Naive B cell (primary cell): ENCODE data around the gene CHTF18. TPM values are rescaled to one million over a fixed set of nuclear protein-coding genes. Genes with fewer than 3 reads are reported as not detected.
A peak's percentile ranks its signal among the peaks of the same experiment; 100 is the strongest.
"Not testable (repeated sequence)": the region's sequence is repeated elsewhere in the genome, so short reads cannot be mapped to it uniquely, and the experiment has no call there.

ENCODE experiments used
- ATAC-seq, 2 donors: fragments of 150-1000 bp; cut with Tn5 transposase; 2 replicates each; pipeline ENCODE4 v1.10.0; 2021; ENCODE audit warnings: low read depth in 2 of 2, mild to moderate bottlenecking in 2 of 2, moderate library complexity in 2 of 2
- DNase-seq: peaks from one replicate; pipeline ENCODE4 v3.0.0; 2022
- H3K27ac Mint-ChIP-seq, 6 donors: one replicate each; pipeline ENCODE4 v1.8.0; 2020 to 2022; ENCODE audit warnings: mild to moderate bottlenecking in 6 of 6, mixed read lengths in 6 of 6, moderate library complexity in 5 of 6, inconsistent platforms in 2 of 6
- H3K27me3 Mint-ChIP-seq, 3 donors: one replicate each; pipeline ENCODE4 v1.8.0; 2021 to 2022; ENCODE audit warnings: mixed read lengths in 3 of 3, mild to moderate bottlenecking in 1 of 3
- H3K36me3 Mint-ChIP-seq, 2 donors: one replicate each; pipeline ENCODE4 v1.8.0; 2020 to 2022; ENCODE audit warnings: mixed read lengths in 2 of 2, inconsistent platforms in 1 of 2, mild to moderate bottlenecking in 1 of 2
- H3K4me1 Mint-ChIP-seq, 3 donors: one replicate each; pipeline ENCODE4 v1.8.0; 2020 to 2022; ENCODE audit warnings: mixed read lengths in 3 of 3, inconsistent platforms in 1 of 3, mild to moderate bottlenecking in 1 of 3, moderate library complexity in 1 of 3
- H3K4me3 Mint-ChIP-seq, 8 donors: one replicate each; pipeline ENCODE4 v1.8.0; 2020 to 2022; ENCODE audit warnings: mild to moderate bottlenecking in 8 of 8, mixed read lengths in 8 of 8, moderate library complexity in 8 of 8, inconsistent platforms in 2 of 8
- H3K9me3 Mint-ChIP-seq, 7 donors: one replicate each; pipeline ENCODE4 v1.8.0; 2020 to 2022; ENCODE audit warnings: mixed read lengths in 7 of 7, mild to moderate bottlenecking in 5 of 7, inconsistent platforms in 2 of 7, moderate library complexity in 1 of 7
- polyA plus RNA-seq, 6 donors: library from polyadenylated mRNA; unstranded; fragments of 300-500 nt; fragmentation: Illumina TruSeq; gene quantifications; one replicate each; pipeline ENCODE4 v1.2.3, GENCODE V29; 2021; ENCODE audit warnings: low read depth in 6 of 6

CHTF18 gene
- polyA plus RNA-seq, 6 donors from 2014 or later, result 3.4 to 8.4 (median 4.6) TPM

DNA sequence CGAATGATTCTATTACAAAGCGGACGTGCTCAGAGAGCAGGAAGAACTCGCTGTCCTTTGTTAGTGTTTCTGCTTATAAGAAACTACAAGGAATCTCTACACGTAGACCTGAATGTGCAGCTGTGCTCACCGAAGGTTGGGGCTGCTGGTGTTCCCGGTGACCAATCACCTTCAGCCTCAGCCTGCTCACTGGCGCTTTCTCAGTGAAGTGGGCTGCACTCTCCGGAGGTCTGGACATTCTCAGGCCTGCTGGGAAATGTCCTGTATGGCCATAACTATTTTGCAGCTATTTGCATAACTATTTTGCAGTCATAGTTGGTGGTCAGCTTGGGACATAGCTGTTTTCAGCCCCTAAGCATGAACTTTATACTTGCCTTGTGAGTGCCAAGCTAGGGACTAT is 37.9 kb upstream of the CHTF18 start:
- Mint-ChIP-seq H3K9me3 (no peaks in the 10 kb centered on the region), H3K27ac (no peak overlapping the region)

DNA sequence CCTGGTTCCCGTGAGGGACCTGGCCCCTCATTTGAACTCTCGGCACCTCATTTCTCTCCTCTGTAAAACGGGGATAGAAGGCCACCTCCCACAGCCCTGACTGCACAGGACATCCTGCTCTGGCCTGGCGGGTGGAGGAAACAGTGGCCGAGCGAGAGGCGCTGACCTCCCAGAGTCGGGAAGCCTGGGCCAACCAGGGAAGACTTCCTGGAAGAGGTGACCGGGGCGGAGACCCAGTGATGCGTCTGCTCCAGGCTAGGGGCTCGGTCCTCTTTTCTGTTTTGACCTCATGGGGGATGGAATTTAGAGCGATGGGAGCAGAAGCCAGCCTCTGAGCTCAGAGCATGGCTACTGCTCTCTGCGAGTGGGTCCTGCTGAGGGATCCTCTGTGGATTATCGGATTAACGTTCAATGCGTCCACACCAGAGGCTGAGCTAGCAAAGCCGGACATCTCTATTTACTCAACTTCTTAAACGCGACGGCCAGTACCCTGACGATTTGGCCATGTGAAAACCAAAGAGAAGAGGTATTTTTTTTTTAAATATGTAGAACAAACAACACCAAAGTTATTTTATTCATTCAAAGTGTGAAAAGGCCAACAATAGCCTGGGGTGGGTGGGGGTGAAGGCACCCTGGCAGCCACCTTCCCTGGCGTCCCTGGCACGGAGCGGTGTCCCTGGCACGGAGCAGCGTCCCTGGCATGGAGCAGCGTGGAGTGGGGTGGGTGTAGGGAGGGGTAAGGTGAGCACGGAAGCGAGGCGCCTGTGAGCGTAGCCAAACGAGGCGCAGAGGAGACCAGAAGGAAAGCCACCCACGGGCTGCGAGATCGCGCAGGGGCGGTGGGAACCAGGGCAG is 37.0 kb upstream of the CHTF18 start:
- Mint-ChIP-seq H3K9me3 (peaks cover 0 to 1% (median 0%) of the 10 kb centered on the region in 7 donors), H3K27me3 (peaks cover 0 to 7% (median 0%) of the 10 kb centered on the region in 3 donors), H3K4me1 (peaks cover 0 to 4% (median 3%) of the 10 kb centered on the region in 3 donors), H3K4me3 (no peak overlapping the region), H3K36me3 (no peaks in the 10 kb centered on the region), H3K27ac (peak overlapping the region in 1 of 6 donors; percentile 85)
- DNase-seq (no peak), ATAC-seq (no peak)

More for the DNA sequence above, 37.9 kb upstream of the CHTF18 start:
- H3K36me3 Mint-ChIP-seq, result no peaks in the 10 kb centered on the region
- H3K4me1 Mint-ChIP-seq, result peaks cover 0 to 4% (median 0%) of the 10 kb centered on the region in 3 donors
- no peak overlapping the region for H3K4me3 Mint-ChIP-seq
- ATAC-seq (no peak), DNase-seq (no peak)
- peaks cover 0 to 4% (median 0%) of the 10 kb centered on the region in 3 donors for H3K27me3 Mint-ChIP-seq

DNA sequence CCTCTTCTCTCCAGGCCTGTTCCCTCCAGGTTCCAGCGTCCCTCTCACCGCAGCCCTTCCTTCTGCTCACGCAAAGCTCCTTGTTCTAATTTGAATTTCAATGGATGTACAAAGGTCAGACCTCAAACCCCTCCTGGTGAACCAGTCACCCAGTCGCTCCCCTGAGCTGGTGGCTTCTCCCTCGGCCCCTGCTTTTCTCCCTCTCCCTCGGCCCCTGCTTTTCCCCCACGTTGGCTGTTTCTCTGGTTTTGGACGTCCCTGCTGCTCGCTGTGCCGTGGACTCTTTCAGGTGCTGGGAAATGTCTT is 36.5 kb upstream of the CHTF18 start:
- Mint-ChIP-seq H3K4me3 (no peak overlapping the region), H3K27ac (no peak overlapping the region), H3K4me1 (peaks cover 0 to 4% (median 3%) of the 10 kb centered on the region in 3 donors), H3K27me3 (peaks cover 0 to 12% (median 0%) of the 10 kb centered on the region in 3 donors), H3K9me3 (peaks cover 0 to 3% (median 0%) of the 10 kb centered on the region in 7 donors), H3K36me3 (no peaks in the 10 kb centered on the region)
- DNase-seq (no peak), ATAC-seq (no peak)

DNA sequence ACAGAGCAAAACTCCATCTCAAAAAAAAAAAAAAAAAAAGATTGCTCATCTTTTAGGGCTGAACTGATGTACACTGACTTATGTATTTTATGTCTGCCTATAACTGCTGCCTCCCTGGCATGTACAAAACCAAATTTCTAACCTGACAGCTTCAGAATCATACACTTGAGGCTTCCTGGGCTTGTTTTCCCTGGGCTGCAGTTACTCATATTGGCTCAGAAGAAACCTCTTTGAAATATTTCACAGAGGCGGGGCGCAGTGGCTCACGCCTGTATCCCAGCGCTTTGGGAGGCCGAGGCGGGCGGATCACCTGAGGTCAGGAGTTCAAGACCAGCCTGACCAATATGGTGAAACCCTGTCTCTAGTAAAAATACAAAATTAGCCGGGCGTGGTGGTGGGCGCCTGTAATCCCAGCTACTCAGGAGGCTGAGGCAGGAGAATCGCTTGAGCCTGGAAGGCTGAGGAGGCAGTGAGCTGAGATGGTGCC is 34.3 kb upstream of the CHTF18 start:
- not testable (repeated sequence) for DNase-seq, H3K9me3 Mint-ChIP-seq, H3K36me3 Mint-ChIP-seq, ATAC-seq, H3K27ac Mint-ChIP-seq, H3K4me1 Mint-ChIP-seq, H3K4me3 Mint-ChIP-seq
- peaks cover 6 to 18% (median 8%) of the 10 kb centered on the region in 3 donors for H3K27me3 Mint-ChIP-seq

DNA sequence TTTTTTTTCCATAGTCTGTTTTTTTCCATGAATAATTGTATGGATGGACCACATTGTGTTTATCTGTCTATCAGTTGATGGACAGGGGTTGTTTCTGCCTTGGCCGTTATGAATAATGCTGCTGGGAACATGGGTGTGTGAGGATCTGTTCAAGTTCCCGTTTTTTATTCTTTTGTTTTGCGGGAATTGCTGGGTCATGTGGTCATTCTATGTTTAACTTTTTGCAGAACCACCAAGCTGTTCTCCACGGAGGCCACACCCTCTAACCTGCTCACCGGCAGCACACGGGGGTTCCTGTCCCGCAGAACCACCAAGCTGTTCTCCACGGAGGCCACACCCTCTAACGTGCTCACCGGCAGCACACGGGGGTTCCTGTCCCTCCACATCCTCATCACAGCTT is 33.8 kb upstream of the CHTF18 start:
- Mint-ChIP-seq H3K4me3 (no peak overlapping the region), H3K27ac (peak overlapping the region in 1 of 6 donors; percentile 20), H3K4me1 (peaks cover 0 to 6% (median 4%) of the 10 kb centered on the region in 3 donors), H3K9me3 (peaks cover 0 to 5% (median 0%) of the 10 kb centered on the region in 7 donors), H3K36me3 (no peaks in the 10 kb centered on the region), H3K27me3 (peaks cover 6 to 18% (median 8%) of the 10 kb centered on the region in 3 donors)
- ATAC-seq, result peak; percentile 65 to 79
- DNase-seq, result no peak

DNA sequence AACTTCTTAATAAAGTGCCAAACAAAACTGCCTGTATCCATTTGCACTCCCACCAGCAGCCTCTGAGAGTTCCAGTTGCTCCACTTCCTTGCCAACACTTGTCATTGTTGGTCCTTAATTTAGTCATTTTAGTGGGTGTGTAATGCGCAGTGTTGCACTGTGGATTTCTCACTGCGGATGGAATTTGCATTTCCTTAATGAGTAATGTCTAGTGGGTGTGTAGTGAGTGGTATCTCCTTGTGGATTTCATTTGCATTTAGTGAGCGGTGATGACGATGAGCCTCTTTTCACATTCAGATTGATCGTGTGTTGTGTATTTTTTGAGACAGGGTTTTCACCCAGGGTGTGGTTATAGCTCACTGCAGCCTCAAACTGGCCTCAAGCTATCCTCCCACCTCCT is 32.0 kb upstream of the CHTF18 start:
- DNase-seq (no peak), ATAC-seq (no peak)
- H3K4me1 Mint-ChIP-seq, result peaks cover 0 to 6% (median 4%) of the 10 kb centered on the region in 3 donors
- peaks cover 0 to 5% (median 0%) of the 10 kb centered on the region in 7 donors for H3K9me3 Mint-ChIP-seq
- H3K4me3 Mint-ChIP-seq, result no peak overlapping the region
- no peaks in the 10 kb centered on the region for H3K36me3 Mint-ChIP-seq
- H3K27me3 Mint-ChIP-seq, result peaks cover 6 to 18% (median 8%) of the 10 kb centered on the region in 3 donors
- H3K27ac Mint-ChIP-seq, result no peak overlapping the region

DNA sequence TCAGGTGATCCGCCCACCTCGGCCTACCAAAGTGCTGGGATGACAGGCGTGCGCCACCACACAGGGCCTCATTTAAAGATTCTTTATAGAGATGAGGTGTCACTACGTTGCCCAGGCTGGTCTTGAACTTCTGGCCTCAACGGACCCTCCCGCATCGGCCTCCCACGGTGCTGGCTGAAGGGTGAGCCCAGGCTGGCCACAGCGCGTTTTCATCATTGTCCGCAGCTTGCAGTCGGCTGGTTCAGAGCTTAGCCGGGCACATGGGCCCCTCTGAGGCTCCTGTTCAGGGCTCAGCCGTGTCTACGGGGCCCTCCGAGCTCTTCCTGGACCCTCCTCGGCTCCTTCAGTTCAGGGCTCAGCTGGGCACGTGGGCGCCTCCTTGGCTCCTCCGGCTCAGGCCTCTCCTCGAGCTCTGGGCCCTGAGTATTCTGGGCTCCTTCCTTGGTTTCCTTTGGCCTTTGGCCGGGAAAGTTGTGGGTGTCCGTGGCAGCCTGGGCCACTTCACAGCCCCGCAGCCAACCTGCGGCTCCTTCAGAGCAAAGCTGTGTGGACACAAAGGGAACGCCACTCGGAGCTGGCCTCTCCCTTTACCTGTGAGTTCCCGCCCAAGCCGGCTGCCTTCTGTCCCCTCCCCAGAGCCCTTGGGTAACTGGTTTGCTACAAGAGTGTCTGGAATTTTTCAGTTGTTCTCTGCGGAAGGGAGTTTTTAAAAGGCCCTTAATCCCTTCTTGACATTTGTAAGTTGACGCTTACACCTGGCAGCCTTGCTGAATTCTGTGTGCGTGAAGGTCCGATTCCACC is 29.1 kb upstream of the CHTF18 start:
- peaks cover 0 to 5% (median 0%) of the 10 kb centered on the region in 7 donors for H3K9me3 Mint-ChIP-seq
- peaks cover 6 to 26% (median 8%) of the 10 kb centered on the region in 3 donors for H3K27me3 Mint-ChIP-seq
- ATAC-seq (no peak), DNase-seq (no peak)
- H3K27ac Mint-ChIP-seq, result no peak overlapping the region
- no peaks in the 10 kb centered on the region for H3K36me3 Mint-ChIP-seq
- H3K4me1 Mint-ChIP-seq, result peaks cover 0 to 6% (median 4%) of the 10 kb centered on the region in 3 donors
- no peak overlapping the region for H3K4me3 Mint-ChIP-seq

DNA sequence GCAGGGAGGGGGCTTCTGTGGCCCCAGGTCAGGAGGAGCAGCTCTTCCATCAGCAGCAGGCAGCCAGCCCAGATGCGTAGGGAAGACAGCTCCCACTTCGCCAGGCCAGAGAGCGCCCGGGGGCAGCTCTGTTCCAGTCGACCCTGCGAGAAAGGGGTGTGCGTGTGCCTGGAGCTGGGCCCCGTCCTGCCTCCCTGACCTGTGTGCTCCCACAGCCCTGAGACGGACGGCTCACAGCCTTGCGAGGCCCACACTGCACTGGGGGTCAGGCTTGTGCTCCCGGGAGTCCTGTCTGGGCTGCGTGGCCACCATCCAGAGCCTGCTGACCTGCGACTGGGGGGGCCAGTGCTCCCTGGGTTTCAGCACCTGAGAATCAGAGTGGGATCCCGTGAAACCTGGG is 28.4 kb upstream of the CHTF18 start:
- no peaks in the 10 kb centered on the region for H3K36me3 Mint-ChIP-seq
- ATAC-seq, result no peak
- H3K4me3 Mint-ChIP-seq, result no peak overlapping the region
- no peak for DNase-seq
- H3K27ac Mint-ChIP-seq, result no peak overlapping the region
- H3K27me3 Mint-ChIP-seq, result peaks cover 6 to 26% (median 8%) of the 10 kb centered on the region in 3 donors
- peaks cover 0 to 6% (median 0%) of the 10 kb centered on the region in 3 donors for H3K4me1 Mint-ChIP-seq
- peaks cover 0 to 5% (median 0%) of the 10 kb centered on the region in 7 donors for H3K9me3 Mint-ChIP-seq

DNA sequence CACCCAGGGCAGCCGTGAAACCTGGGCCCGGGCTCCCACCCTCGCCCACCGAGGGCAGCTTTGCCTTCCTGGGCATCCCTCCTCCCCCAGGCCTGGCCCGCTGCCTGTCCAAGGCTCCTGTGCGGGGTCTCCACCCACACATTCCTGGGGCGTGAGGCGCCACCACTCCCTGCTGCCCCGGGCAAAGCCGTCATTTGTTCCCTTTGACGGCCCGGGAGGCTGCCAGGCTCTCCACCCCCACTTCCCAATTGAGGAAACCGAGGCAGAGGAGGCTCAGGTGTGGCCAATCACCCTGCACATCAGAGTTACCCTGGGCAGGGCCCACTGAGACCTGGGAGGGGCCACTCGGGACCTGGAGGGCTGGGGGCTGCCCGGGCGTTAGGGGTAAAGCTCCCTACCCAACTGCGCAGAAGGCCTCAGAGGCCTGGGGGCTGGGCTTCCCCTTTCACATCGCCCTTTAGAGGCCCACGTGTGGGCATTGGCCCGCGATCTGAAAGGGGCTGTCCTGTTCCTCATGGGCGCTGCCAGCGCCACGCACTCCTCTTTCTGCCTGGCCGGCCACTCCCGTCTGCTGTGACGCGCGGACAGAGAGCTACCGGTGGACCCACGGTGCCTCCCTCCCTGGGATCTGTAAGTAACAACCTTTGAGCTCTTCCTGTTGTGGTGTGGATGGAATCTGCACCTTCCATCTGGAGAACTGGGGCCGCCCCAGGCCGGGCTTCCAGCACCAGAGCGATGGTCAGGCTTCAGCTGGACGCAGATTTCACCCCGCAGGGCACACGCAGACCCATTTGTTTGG is 27.7 kb upstream of the CHTF18 start, which contains the start of gene MSLN:
Gene MSLN, plus strand, starts transcription at position 190 of the 799 bp plus-strand sequence. CDS start 1,947 bp downstream, outside the sequence.
- ATAC-seq, result no peak
- Mint-ChIP-seq H3K27ac (no peak within 1 kb of the TSS), H3K4me3 (no peak within 1 kb of the TSS), H3K36me3 (no peaks in the 10 kb centered on the region), H3K4me1 (peaks cover 0 to 5% (median 0%) of the 10 kb centered on the region in 3 donors), H3K27me3 (peaks cover 6 to 26% (median 8%) of the 10 kb centered on the region in 3 donors), H3K9me3 (peaks cover 0 to 5% (median 0%) of the 10 kb centered on the region in 7 donors)
- DNase-seq, result no peak

DNA sequence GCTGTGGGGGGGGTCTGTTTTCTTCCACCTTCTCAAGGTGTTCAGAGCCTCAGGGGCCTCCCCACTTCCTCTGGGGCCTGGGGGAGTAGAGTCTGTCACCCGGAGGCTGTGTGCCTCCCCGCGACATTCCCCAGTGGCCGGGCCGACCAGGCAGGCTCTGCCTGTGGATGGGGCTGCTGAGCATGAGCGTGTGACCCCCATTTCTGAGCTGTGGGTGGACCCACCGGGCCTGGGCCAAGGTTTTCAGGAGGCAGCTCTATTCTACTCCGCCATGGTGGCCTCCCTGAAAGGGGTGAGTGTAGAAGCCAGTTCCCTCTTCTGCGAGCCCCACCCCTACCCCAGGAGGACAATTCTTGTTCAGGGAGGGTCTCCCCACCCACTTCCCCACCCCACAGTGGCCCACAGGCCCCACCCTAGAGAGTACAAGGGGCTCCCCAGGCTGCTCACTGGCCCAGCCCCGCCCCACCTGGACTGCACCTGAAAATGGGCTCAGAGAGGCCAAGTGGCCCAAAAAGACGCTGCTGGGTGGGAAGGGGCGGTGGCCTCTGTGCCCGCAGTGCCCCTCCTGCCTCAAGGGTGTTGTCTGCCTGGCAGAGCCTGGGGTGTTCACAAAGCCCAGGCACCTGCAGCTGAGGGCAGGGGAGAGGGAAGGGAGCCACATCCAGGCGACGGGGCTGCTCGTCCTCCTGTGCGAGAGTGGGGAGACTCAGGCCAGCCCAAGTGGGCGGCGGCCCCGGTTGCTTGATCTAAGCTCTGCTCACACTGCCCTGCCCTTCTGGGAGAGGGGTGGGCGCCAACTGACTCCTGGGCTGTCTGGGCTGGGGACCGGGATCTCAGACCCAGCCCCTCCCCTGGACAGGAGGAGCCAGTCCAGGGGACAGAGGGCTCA is 26.6 kb upstream of the CHTF18 start:
- Mint-ChIP-seq H3K9me3 (peaks cover 0 to 4% (median 0%) of the 10 kb centered on the region in 7 donors), H3K4me1 (peaks cover 0 to 3% (median 0%) of the 10 kb centered on the region in 3 donors), H3K27ac (no peak overlapping the region), H3K36me3 (no peaks in the 10 kb centered on the region), H3K27me3 (peaks cover 6 to 19% (median 8%) of the 10 kb centered on the region in 3 donors), H3K4me3 (no peak overlapping the region)
- DNase-seq, result no peak
- ATAC-seq, result no peak

DNA sequence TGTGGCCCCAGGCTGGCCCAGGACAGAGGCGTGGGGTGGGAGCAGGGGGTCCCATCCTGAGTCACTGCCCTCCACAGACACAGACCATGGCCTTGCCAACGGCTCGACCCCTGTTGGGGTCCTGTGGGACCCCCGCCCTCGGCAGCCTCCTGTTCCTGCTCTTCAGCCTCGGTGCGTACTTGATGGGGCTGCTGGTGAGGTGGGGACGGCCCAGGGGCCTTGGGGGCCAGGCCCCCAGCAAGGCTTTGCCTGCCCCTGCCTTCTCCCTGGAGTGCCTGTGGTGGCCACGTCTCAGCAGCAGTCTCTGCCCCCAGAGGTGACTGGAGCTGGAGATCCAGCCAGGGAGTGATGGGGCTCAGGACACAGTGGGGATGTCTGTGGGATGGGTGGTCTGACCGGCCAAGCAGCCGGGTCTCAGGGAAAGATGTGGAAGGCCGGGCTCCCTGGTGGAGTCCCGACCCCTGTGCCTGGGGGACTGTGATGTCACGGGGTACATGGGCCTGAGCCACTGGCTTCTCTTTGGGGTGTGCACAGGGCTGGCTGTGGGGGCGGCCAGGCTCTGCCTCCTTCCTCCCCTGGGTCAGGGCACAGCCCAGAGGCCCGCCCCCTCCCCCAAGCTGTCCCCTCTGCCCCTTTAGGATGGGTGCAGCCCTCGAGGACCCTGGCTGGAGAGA is 25.7 kb upstream of the CHTF18 start:
- H3K27ac Mint-ChIP-seq, result no peak overlapping the region
- no peaks in the 10 kb centered on the region for H3K36me3 Mint-ChIP-seq
- H3K4me3 Mint-ChIP-seq, result no peak overlapping the region
- H3K9me3 Mint-ChIP-seq, result peaks cover 0 to 2% (median 0%) of the 10 kb centered on the region in 7 donors
- DNase-seq (no peak), ATAC-seq (no peak)
- peaks cover 0 to under 1% (median 0%) of the 10 kb centered on the region in 3 donors for H3K4me1 Mint-ChIP-seq
- peaks cover 3 to 16% (median 4%) of the 10 kb centered on the region in 3 donors for H3K27me3 Mint-ChIP-seq
